LNCAP (cell line): ENCODE data around the gene CASKIN1.

ENCODE experiments used
- TF ChIP-seq, protein P1 (sequence below): fragments of 450-650 bp; IDR thresholded peaks from 2 replicates; pipeline ENCODE4 v1.5.1; 2017; ENCODE audit warnings: mild to moderate bottlenecking

The CASKIN1 gene

DNA sequence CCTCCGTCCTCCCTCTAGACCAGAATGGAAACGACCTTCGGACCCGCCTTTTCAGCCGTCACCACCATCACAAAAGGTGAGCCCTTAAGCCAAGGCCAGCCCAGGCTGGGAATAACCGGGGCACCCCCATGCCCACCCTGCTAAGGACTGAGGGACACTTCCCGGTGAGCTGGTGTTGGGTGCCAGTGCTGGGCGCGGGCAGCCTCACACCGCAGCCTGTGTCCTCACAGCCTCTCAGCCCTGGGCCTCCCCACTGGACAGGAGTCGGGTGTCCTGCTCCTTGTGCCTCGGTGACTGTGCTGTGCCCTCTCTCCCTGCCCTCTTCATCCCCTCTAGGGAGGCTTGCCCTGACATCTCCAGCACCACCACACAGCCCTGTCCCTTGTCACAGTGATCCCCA lies 30.5 kb downstream of the CASKIN1 start:
- TF ChIP-seq, protein P1, sequence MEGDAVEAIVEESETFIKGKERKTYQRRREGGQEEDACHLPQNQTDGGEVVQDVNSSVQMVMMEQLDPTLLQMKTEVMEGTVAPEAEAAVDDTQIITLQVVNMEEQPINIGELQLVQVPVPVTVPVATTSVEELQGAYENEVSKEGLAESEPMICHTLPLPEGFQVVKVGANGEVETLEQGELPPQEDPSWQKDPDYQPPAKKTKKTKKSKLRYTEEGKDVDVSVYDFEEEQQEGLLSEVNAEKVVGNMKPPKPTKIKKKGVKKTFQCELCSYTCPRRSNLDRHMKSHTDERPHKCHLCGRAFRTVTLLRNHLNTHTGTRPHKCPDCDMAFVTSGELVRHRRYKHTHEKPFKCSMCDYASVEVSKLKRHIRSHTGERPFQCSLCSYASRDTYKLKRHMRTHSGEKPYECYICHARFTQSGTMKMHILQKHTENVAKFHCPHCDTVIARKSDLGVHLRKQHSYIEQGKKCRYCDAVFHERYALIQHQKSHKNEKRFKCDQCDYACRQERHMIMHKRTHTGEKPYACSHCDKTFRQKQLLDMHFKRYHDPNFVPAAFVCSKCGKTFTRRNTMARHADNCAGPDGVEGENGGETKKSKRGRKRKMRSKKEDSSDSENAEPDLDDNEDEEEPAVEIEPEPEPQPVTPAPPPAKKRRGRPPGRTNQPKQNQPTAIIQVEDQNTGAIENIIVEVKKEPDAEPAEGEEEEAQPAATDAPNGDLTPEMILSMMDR, result no peak

DNA sequence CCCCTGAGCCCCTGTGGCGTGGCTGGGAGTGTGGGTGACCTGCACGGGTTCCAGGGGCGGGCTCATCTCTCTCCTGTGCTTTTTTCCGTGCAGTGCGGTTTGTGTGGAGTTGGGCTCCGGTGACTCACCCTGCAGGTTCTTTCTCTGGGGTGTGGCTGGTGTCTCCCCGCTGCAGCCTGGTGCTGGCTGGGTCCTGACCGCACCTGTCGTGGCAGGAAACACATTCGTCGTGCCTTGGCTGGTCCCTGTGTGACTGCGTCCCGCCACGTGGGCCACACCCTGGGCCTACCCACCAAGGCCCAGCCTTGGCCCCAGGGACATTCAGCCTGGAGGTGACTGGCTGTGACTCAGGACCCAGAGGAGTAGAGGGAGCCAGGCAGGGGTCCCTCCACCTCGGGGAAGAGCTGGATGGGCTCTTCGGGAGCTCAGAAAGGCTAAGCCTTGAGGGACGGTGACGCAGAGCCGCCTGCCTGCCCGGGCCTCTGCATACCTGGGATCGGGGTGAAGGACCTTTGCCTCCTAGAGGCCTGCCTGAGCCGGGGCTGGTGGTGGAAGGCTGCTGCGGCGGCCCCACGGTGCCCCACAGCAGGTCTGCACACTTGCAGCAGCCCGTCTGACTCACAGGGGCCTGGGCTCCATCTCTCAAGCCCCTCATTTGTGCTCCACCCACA lies 33.1 kb downstream of the CASKIN1 start:
- TF ChIP-seq, protein P1, result no peak

GRCh38 chr16:2162676-2163118 lies 33.7 kb downstream of the CASKIN1 start:
- TF ChIP-seq, protein P1, result no peak

- TF ChIP-seq, protein P1, result no peak
These were observed 34.5 kb downstream of the CASKIN1 start for GRCh38 chr16:2161911-2162310.

DNA sequence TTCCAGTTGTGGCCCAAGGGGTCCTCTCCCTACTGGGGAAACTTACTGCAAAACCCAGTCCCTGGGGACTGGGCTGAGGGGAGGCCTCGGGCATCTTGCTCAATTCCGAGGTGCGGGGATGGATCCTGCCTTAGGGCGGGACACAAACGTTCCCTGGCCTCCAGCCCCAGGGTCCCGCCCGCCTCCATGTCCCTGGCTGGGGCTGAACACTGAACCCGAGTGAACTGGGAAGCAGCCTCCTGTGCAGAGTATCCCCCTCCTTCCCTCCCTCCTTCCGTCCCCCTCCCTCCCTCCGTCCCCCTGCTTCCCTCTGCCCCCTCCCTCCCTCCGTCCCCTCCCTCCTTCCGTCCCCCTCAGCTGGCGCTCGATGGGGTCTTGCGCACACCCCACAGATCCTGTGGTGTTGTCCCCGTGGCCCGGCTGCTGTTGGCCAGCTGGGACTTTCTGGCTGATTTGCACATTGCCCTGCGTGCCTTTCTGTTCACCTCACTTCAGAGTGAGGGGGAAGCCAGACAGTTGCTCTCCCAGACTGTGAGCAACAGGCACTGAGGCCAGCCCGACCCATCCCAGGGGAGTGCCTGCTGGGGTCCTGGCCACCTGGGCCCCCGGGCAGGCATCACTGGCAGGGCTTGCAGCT lies 35.4 kb downstream of the CASKIN1 start:
- TF ChIP-seq, protein P1, result no peak

DNA sequence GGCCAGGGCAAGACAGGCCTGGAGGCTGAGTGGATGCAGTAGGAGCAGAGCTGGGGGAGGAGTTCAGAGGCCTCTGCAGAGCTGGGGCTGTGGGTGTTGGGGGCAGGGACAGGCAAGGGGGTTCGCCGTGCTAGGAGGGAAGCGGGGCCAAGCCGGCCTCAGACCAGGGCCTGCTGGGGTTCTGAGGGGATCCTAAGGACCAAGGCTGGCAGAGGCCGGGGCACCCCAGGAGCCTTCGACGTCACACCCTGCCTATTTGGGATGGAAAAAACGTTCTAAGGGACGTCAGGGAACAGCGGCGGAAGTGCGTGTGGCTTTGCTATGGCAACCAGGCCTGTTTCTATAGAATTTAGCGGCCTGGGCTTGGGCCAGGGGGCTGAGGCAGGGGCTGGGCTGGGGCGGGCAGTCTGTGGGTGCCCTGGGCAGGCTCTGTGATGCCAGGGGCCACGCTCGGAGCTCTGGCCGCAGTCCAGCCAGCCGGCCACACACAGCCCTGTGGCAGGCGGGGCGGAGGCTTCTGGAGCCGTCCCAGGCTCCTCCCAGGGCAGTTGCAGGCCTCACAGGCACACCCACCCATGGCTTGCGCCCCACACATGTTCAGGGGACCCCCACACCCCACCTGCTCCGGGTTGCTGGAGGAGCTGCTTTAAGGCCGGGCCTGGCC lies 37.1 kb downstream of the CASKIN1 start:
- TF ChIP-seq, protein P1, result no peak

DNA sequence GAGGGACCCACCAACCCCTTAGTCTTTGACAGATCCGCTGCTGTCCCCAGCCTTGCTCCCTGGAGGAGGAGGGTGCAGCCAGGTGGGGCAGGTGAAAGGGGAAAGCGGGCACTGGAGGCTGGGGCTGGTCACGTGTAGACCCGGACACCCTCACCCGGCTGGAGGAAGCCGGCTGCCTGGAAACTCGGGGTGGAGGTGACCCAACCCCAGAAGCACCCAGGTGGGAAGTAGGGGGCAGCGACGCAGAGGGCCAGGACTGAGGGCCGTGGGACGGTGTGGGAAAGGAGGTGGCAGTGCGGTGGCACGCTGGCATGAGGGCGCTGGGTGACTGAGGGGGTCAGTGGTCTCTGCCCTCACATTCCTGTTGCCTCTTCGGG lies 38.2 kb downstream of the CASKIN1 start:
- TF ChIP-seq, protein P1, result no peak
